IPS DF 6.9 (cell line): ENCODE measurements around the gene KIF26B.

Source experiments
- DNase-seq: peaks from one replicate; pipeline ENCODE4 v3.0.0-alpha.2; 2013; ENCODE audit warnings: low read depth, low spot score
- H3K27ac ChIP-seq: one replicate; pipeline ENCODE4 v1.5.1; 2013; ENCODE audit warnings: low read length, control low read depth
- H3K27me3 ChIP-seq: 2 replicates; pipeline ENCODE4 v1.6.1; 2013; ENCODE audit warnings: mild to moderate bottlenecking, low read length; ENCODE audit not compliant: control insufficient read depth, insufficient read depth
- H3K36me3 ChIP-seq: 2 replicates; pipeline ENCODE4 v1.6.1; 2013; ENCODE audit warnings: low read length; ENCODE audit not compliant: control insufficient read depth, insufficient read depth
- H3K4me1 ChIP-seq: 2 replicates; pipeline ENCODE4 v1.6.1; 2013; ENCODE audit warnings: low read length; ENCODE audit not compliant: control insufficient read depth, insufficient read depth
- H3K4me3 ChIP-seq: 2 replicates; pipeline ENCODE4 v1.5.1; 2013; ENCODE audit warnings: mild to moderate bottlenecking, low read length
- H3K9me3 ChIP-seq: 2 replicates; pipeline ENCODE4 v1.6.1; 2013; ENCODE audit warnings: low read length, inconsistent platforms; ENCODE audit not compliant: control insufficient read depth, insufficient read depth
- whole genome bisulfite sequencing: extraction: QIAGEN DNeasy Blood & Tissue Kit; methylation state at CpG from one replicate; pipeline ENCODE4 v1.1.7; 2013; ENCODE audit warnings: mixed read lengths, missing lambda C conversion rate; ENCODE audit not compliant: insufficient read length, insufficient coverage; 5-methylcytosine and 5-hydroxymethylcytosine counted together

Gene KIF26B

DNA sequence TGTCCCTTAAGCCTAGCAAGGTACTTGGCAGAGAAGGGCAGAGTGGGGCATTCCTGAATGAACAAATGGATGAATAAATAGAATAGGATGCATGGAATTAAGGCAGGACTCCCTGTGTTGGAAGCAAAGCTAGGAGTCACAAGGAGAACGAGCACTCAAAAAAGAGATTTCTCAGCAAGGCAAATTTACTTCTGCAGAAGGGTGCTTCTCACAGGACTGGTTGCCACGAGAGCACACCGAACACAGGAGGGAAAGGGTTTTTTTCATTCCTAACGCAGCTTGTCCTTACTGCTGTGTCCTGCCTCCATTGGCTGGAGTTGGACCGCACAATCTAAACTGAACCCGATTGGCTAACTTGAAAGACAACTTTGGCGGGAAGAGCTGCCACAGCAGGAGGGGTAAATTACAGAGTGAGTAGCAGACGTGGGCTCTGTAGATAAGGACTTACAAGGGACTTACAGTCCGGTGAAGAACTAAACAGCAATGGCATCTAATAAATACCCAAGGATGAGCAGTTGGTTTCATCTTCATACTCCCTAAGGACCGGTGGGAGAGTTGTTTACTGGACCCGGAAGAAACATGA lies 52.4 kb downstream of the KIF26B start:
- H3K9me3 ChIP-seq: peaks cover 2% of the 10 kb centered on the region
- H3K4me1 ChIP-seq: no peaks in the 10 kb centered on the region
- H3K36me3 ChIP-seq: no peaks in the 10 kb centered on the region
- H3K27me3 ChIP-seq: no peaks in the 10 kb centered on the region
- no peak overlapping the region for H3K27ac ChIP-seq
- DNase-seq: no peak
- no peak overlapping the region for H3K4me3 ChIP-seq
- no CpG with 5 or more reads among the region's 11 CpGs for WGBS

- H3K4me3 ChIP-seq: no peak overlapping the region
- no peaks in the 10 kb centered on the region for H3K4me1 ChIP-seq
- no peak for DNase-seq
- H3K27me3 ChIP-seq: no peaks in the 10 kb centered on the region
- no CpG with 5 or more reads among the region's 6 CpGs for WGBS
- H3K9me3 ChIP-seq: peaks cover 2% of the 10 kb centered on the region
- no peaks in the 10 kb centered on the region for H3K36me3 ChIP-seq
- H3K27ac ChIP-seq: no peak overlapping the region
Observed at GRCh38 chr1:245207801-245208200, 53.0 kb downstream of the KIF26B start.

- no CpG with 5 or more reads among the region's 13 CpGs for WGBS
- Histone ChIP-seq H3K4me3 (no peak overlapping the region), H3K27me3 (no peaks in the 10 kb centered on the region), H3K4me1 (no peaks in the 10 kb centered on the region), H3K36me3 (no peaks in the 10 kb centered on the region), H3K9me3 (peaks cover 2% of the 10 kb centered on the region), H3K27ac (no peak overlapping the region)
- DNase-seq: no peak
Observed at GRCh38 chr1:245209658-245210435, 55.1 kb downstream of the KIF26B start.

- no peaks in the 10 kb centered on the region for H3K36me3 ChIP-seq
- H3K27me3 ChIP-seq: no peaks in the 10 kb centered on the region
- no CpG with 5 or more reads among the region's 11 CpGs for WGBS
- no peaks in the 10 kb centered on the region for H3K4me1 ChIP-seq
- no peak overlapping the region for H3K27ac ChIP-seq
- DNase-seq: no peak
- H3K4me3 ChIP-seq: no peak overlapping the region
- peaks cover 2% of the 10 kb centered on the region for H3K9me3 ChIP-seq
Observed at GRCh38 chr1:245211035-245211749, 56.4 kb downstream of the KIF26B start.

GRCh38 chr1:245211761-245212160 lies 57.0 kb downstream of the KIF26B start:
- Histone ChIP-seq H3K4me3 (no peak overlapping the region), H3K36me3 (no peaks in the 10 kb centered on the region), H3K27ac (no peak overlapping the region), H3K9me3 (no peaks in the 10 kb centered on the region; the same call in 1 of the 2 replicates), H3K27me3 (no peaks in the 10 kb centered on the region), H3K4me1 (no peaks in the 10 kb centered on the region)
- no CpG with 5 or more reads among the region's 10 CpGs for WGBS
- DNase-seq: no peak

GRCh38 chr1:245212221-245212710 lies 57.5 kb downstream of the KIF26B start:
- WGBS: no CpG with 5 or more reads among the region's 15 CpGs
- H3K4me1 ChIP-seq: no peaks in the 10 kb centered on the region

GRCh38 chr1:245213066-245213831 lies 58.5 kb downstream of the KIF26B start:
- Histone ChIP-seq H3K4me1 (no peaks in the 10 kb centered on the region), H3K27me3 (no peaks in the 10 kb centered on the region), H3K36me3 (no peaks in the 10 kb centered on the region), H3K27ac (no peak overlapping the region), H3K9me3 (no peaks in the 10 kb centered on the region), H3K4me3 (no peak overlapping the region)
- DNase-seq: no peak
- no CpG with 5 or more reads among the region's 15 CpGs for WGBS

More at GRCh38 chr1:245212221-245212710, 57.5 kb downstream of the KIF26B start:
- Histone ChIP-seq H3K27me3 (no peaks in the 10 kb centered on the region), H3K9me3 (no peaks in the 10 kb centered on the region), H3K27ac (no peak overlapping the region), H3K36me3 (no peaks in the 10 kb centered on the region), H3K4me3 (no peak overlapping the region)
- no peak for DNase-seq

DNA sequence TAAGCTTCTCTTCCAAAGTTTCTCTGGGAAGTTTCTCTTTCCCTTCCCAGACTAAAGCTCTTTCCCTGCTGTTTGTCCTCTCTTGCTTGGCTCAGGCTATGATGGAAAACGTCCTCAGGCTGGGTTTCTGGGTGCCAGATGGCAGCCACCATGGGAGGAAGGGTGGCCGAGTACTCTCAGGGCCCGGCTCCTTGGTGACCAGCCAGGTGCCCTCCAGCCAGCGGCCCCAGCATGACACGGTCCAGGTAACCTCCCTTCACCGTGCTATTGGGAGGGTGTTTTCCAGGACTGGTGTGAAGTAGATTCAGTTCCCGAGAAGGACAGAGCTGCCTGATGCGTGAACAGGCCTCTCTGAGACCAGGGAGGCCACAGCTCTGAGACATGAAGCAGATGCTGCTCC lies 60.3 kb downstream of the KIF26B start:
- Histone ChIP-seq H3K27me3 (no peaks in the 10 kb centered on the region), H3K27ac (no peak overlapping the region), H3K4me3 (no peak overlapping the region), H3K36me3 (no peaks in the 10 kb centered on the region), H3K9me3 (no peaks in the 10 kb centered on the region), H3K4me1 (no peaks in the 10 kb centered on the region)
- DNase-seq: no peak
- no CpG with 5 or more reads among the region's 8 CpGs for WGBS

- Histone ChIP-seq H3K27ac (no peak overlapping the region), H3K36me3 (no peaks in the 10 kb centered on the region), H3K27me3 (no peaks in the 10 kb centered on the region), H3K9me3 (no peaks in the 10 kb centered on the region), H3K4me3 (no peak overlapping the region), H3K4me1 (no peaks in the 10 kb centered on the region)
- no CpG with 5 or more reads among the region's 11 CpGs for WGBS
- DNase-seq: no peak
Observed at GRCh38 chr1:245216366-245217115, 61.8 kb downstream of the KIF26B start.
